ENCODE results near the gene MYH7.

Gene MYH7

GRCh38 chr14:23470947-23471346 lies 35.5 kb upstream of the MYH7 start:
- TF ChIP-seq TOX (CRISPR knock-in tag; IDR thresholded peaks at IDR 0.05; ENCODE audit: borderline replicate concordance) (no peak), OSR1 (CRISPR knock-in tag; IDR thresholded peaks at IDR 0.05) (no peak), ZNF70 (CRISPR knock-in tag; IDR thresholded peaks at IDR 0.05) (no peak), ISL1 (CRISPR knock-in tag; IDR thresholded peaks at IDR 0.05) (no peak), ZFP3 (CRISPR knock-in tag; IDR thresholded peaks at IDR 0.05) (no peak), SNAI2 (CRISPR knock-in tag; IDR thresholded peaks at IDR 0.05) (no peak), TSHZ2 (CRISPR knock-in tag; IDR thresholded peaks at IDR 0.05) (no peak), CSDC2 (CRISPR knock-in tag; IDR thresholded peaks at IDR 0.05) (no peak), GLIS3 (CRISPR knock-in tag; IDR thresholded peaks at IDR 0.05) (no peak), ZNF565 (CRISPR knock-in tag; conservative IDR thresholded peaks at IDR 0.05; ENCODE audit: low read depth) (no peak), RARB (CRISPR knock-in tag; IDR thresholded peaks at IDR 0.05) (no peak), POU6F1 (CRISPR knock-in tag; IDR thresholded peaks at IDR 0.05; ENCODE audit: borderline replicate concordance, low read depth) (no peak), ESRRG (CRISPR knock-in tag; IDR thresholded peaks at IDR 0.05) (no peak), ZFP30 (CRISPR knock-in tag; IDR thresholded peaks at IDR 0.05) (no peak), ZNF8 (CRISPR knock-in tag; IDR thresholded peaks at IDR 0.05) (no peak), TCF4 (CRISPR knock-in tag; IDR thresholded peaks at IDR 0.05; ENCODE audit: borderline replicate concordance) (no peak)
- TF ChIP-seq, protein P1, sequence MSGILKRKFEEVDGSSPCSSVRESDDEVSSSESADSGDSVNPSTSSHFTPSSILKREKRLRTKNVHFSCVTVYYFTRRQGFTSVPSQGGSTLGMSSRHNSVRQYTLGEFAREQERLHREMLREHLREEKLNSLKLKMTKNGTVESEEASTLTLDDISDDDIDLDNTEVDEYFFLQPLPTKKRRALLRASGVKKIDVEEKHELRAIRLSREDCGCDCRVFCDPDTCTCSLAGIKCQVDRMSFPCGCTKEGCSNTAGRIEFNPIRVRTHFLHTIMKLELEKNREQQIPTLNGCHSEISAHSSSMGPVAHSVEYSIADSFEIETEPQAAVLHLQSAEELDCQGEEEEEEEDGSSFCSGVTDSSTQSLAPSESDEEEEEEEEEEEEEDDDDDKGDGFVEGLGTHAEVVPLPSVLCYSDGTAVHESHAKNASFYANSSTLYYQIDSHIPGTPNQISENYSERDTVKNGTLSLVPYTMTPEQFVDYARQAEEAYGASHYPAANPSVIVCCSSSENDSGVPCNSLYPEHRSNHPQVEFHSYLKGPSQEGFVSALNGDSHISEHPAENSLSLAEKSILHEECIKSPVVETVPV (CRISPR knock-in tag; IDR thresholded peaks at IDR 0.05) = no peak
- TF ChIP-seq, protein P2, sequence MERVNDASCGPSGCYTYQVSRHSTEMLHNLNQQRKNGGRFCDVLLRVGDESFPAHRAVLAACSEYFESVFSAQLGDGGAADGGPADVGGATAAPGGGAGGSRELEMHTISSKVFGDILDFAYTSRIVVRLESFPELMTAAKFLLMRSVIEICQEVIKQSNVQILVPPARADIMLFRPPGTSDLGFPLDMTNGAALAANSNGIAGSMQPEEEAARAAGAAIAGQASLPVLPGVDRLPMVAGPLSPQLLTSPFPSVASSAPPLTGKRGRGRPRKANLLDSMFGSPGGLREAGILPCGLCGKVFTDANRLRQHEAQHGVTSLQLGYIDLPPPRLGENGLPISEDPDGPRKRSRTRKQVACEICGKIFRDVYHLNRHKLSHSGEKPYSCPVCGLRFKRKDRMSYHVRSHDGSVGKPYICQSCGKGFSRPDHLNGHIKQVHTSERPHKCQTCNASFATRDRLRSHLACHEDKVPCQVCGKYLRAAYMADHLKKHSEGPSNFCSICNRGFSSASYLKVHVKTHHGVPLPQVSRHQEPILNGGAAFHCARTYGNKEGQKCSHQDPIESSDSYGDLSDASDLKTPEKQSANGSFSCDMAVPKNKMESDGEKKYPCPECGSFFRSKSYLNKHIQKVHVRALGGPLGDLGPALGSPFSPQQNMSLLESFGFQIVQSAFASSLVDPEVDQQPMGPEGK (CRISPR knock-in tag; IDR thresholded peaks at IDR 0.05; ENCODE audit: borderline replicate concordance) = no peak
- TF ChIP-seq, protein P3, sequence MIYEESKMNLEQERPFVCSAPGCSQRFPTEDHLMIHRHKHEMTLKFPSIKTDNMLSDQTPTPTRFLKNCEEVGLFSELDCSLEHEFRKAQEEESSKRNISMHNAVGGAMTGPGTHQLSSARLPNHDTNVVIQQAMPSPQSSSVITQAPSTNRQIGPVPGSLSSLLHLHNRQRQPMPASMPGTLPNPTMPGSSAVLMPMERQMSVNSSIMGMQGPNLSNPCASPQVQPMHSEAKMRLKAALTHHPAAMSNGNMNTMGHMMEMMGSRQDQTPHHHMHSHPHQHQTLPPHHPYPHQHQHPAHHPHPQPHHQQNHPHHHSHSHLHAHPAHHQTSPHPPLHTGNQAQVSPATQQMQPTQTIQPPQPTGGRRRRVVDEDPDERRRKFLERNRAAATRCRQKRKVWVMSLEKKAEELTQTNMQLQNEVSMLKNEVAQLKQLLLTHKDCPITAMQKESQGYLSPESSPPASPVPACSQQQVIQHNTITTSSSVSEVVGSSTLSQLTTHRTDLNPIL (CRISPR knock-in tag; IDR thresholded peaks at IDR 0.05; ENCODE audit: low read depth) = no peak
- ATAC-seq = no peak

DNA sequence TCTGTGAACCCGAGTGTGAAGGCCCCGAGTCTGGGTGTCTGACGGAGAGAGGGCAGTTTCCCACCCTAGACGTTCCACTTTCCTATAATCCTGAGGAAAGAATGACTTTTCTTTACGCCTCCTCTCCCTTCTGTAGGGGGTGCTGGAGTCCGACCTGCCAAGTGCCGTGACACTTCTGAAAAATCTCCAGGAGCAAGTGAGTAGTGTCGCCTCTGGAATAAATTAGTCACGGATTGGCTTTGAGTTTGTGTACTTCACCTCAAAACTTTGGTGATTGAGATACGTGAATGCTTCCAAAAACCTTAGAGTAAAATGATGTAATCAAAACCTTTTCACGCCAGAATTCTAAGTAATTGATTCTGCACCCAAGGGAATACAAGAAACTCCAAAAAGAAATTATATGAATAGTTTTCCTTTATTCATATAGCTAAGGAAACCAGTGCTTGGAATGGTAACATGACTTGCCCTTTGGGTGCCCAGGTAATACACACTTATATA lies 34.5 kb upstream of the MYH7 start:
- no peak for TF ChIP-seq ZFP3 (CRISPR knock-in tag; IDR thresholded peaks at IDR 0.05)
- no peak for TF ChIP-seq TOX (CRISPR knock-in tag; IDR thresholded peaks at IDR 0.05; ENCODE audit: borderline replicate concordance)
- ATAC-seq = peak; percentile 48

DNA sequence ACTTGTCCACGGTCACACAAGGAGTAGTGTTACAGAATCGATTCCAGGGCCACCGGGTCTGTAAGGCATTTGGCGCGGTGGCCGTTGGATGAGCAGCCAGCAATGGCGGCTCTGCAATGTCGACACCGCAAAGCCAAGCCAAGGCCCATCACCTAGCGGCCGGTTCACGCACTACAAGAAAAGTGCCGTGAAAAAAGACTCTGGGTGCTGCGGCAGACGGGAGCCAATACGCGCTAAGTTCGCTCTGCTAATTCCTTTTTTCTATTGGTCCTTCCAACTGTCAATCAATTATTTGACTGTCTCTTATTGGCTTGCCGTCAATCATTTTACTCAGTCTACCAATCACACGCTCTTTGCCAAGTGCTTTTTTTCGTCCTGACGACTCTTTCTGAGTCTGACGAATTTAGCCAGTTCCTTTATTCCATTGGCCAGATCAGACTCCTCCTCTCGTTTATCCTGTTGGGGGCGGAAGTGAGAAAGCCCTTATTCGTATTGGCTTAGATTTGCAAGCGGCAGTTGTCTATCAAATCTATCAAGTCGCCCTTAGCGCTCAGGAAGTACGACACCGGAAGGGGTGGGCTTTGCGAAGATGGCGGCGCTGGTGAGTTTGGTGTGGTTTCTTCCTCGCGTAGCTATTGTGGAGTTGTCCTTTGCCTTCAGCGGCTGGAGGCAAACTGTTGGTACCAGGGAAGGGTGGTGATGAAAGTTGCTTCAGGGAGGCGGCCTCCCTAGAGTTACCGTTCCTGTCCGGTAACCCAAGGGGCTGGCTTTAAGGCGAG lies 33.9 kb upstream of the MYH7 start, which contains the start of gene NGDN:
Gene NGDN (plus strand): TSS at position 577 of the 779 bp plus-strand sequence. CDS start 13 bp downstream, at position 590.
- TF ChIP-seq ZFP30 (CRISPR knock-in tag; IDR thresholded peaks at IDR 0.05) (0 out of 2 replicates have a peak, but pooled peaks have one; percentile 15), ZNF565 (CRISPR knock-in tag; conservative IDR thresholded peaks at IDR 0.05; ENCODE audit: low read depth) (peak; percentile 89), BACH2 (CRISPR knock-in tag; IDR thresholded peaks at IDR 0.05; ENCODE audit: borderline replicate concordance) (peak; percentile 78; the same call in 1 of the 2 replicates), ZFP3 (CRISPR knock-in tag; IDR thresholded peaks at IDR 0.05) (no peak), POU6F1 (CRISPR knock-in tag; IDR thresholded peaks at IDR 0.05; ENCODE audit: borderline replicate concordance, low read depth) (0 out of 2 replicates have a peak, but pooled peaks have one; percentile 27), ZNF8 (CRISPR knock-in tag; IDR thresholded peaks at IDR 0.05) (peak; percentile 55; the same call in 1 of the 2 replicates), OSR1 (CRISPR knock-in tag; IDR thresholded peaks at IDR 0.05) (no peak), CSDC2 (CRISPR knock-in tag; IDR thresholded peaks at IDR 0.05) (0 out of 2 replicates have a peak, but pooled peaks have one; percentile 71)
- TF ChIP-seq, protein P2 (CRISPR knock-in tag; IDR thresholded peaks at IDR 0.05; ENCODE audit: borderline replicate concordance) = no peak
- ATAC-seq = peak; percentile 97
